HG03064 (cell line): ENCODE results near the gene CHRDL1.

Experiments used
- ATAC-seq: cut with Tn5 transposase; IDR thresholded peaks from one replicate; pipeline ENCODE4 v1.9.1; 2021; ENCODE audit warnings: low read depth; ENCODE audit not compliant: unreplicated experiment

The CHRDL1 gene

GRCh38 chrX:110745288-110745687 is 50.3 kb downstream of the CHRDL1 start:
- no peak for ATAC-seq

DNA sequence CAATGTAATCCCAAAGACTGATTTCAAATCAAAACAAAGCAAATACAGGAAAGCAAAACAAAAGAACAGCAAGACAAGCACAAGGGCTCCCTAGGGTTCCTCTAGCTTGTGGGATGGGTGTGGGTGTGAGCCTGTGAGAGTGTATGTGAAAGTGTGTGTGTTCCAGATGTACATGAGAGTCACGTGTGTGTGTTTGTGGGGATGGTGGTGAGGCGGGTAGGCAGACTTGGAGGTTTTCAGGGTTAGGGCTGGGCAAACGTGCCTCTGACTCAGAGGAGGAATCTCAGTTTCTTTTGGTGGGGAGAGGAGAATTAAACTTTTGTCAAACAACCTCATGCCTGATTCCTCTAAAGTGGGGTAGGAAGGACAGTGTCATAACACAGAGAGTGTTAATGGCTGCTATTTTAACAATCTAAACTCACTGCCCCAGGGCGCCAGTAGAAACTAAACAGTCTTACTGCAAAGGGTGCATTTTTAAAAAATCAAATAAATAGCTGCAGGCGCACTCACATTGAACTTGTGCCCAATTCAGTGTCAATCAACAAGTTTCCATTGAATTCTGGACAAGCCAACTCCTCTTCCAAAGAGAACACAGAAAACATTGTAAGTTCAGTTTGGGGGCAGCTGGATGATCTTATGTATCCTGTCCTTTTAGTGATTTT is 51.8 kb downstream of the CHRDL1 start:
- ATAC-seq = no peak

DNA sequence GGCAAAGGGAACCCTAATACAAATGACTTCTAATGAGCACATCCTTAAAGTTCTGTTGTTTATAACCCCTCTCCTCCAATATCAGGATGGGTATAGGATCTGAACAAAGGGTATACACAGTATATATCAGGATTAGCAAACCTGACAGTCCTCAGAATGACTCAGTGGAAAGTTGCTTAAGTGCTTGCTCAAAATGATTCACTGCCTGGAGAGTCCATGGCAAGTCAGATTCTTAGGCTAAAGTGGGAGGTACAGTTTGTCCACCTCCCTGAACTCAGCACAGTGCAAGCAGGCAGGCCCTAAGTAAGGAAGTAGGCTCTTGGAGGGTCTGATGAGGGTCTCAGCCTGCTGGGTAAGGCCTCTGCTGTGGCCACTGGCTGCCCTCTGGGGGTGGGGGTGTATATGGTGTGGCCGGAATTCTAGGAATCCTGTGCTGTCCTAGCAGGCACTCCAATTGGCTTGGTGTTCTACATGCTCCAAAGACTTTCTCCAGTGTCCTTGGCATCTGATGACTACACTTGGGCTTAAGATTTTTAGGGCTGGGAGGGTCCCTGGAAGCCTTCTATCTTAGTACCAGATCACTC is 54.3 kb downstream of the CHRDL1 start:
- no peak for ATAC-seq

DNA sequence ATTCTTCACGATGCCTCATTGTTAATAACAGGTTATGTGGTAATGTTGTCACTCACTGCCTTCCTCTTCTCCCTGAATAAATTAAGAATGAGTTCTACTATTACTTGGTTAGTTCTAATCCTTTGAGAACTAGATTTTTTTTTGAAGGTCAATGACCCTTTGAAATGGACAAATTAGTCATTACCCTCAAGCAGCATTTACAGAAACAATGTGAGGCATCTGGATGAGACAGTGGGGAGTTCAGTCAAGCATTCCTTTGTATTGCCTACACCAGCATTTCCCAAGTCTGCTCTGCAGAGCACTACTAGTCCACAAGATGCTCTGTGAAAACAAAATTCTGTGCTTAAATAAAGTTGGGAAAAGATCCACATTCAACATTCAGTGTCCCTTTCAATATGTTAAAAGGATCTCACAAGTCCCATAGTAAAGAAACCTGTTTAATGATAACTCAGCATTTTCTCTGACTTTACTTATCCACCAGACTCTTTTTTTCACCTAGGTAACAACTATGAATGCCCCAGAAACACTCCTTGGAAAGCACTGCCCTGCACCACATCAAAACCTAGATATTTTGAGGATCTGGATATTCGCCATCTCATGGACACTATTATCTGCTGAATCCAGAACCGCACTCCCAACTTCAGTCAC is 60.6 kb downstream of the CHRDL1 start:
- no peak for ATAC-seq

- no peak for ATAC-seq
These were observed 61.3 kb downstream of the CHRDL1 start for GRCh38 chrX:110734271-110734670.

- no peak for ATAC-seq
These were observed 62.5 kb downstream of the CHRDL1 start for GRCh38 chrX:110733166-110733565.

DNA sequence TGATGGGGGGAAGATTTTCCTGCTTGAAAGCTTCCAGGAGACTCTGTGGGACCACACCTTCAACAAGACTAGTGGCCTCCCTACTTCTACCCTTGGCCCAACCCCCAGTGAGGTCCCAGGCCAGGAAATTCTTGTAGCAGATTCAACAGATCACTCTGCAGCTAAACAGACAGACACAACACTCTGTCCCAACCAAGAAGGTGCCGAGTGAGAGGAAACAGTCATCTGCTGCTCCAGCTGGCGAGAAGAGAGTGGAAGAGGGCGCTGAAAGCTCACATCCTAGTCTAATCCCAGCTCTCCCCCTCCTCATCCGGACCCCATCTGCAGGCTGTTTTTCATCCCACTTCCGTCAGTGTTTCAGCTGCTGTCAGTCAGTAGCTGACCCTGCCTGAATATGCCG is 63.4 kb downstream of the CHRDL1 start:
- no peak for ATAC-seq

DNA sequence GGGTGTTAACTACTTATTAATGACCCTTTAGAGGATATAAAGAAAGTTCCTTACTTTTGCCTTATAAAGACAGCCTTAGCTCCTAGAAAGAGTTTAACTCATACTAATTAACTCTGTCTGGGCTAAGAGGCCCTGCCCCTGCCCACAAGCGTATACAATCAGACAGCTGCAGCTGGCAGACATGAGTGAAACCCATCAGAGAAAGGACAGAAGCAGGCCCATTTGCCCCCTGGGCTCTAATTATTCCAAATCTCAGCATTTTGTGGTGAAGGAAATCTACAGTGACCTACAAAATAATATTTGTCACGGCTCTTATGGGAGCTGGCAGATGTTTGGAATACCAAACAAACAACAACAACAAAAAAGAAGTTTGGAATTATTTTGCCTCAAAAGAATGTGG is 71.8 kb downstream of the CHRDL1 start:
- ATAC-seq = no peak

- no peak for ATAC-seq
These were observed 73.5 kb downstream of the CHRDL1 start for GRCh38 chrX:110722135-110722534.

GRCh38 chrX:110713666-110714065 is 82.0 kb downstream of the CHRDL1 start:
- no peak for ATAC-seq

DNA sequence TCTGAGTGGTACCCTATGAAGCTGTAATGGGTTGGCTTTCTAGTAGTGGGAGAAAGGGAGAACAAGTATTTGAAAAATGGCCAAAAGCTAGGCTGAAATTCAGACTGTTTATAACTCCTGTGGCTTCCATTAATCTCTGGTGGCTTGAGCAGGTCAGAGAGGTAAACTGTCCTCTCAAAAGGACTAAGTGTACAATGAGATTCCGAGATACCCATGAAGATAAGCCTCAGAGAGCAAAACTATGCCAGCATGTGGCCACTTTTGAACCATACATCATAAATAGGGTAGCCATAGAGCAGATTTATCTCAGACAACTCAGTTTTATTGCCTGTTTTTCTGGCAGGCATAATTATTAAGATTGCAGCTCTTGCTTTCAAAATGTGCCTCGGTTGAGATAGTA is 89.2 kb downstream of the CHRDL1 start:
- ATAC-seq = no peak

DNA sequence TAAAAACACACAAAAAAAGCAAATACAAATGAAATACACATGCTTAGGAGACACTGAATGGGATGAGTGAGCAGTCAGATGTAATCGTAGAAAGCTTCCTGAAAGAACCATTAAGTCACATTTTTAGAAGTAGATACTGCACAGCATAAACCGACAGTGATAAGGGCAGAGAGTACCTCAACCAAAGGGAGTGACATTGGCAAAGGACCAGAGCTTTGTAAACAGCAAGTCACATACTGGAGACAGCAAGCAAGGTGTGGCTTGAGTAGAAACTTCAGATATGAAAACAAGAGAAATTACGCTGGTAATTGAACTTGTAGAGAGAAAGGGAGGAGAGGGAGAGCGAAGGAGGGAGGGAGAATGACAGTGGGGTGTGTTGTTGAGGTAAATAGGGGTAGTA is 92.0 kb downstream of the CHRDL1 start:
- ATAC-seq = no peak

DNA sequence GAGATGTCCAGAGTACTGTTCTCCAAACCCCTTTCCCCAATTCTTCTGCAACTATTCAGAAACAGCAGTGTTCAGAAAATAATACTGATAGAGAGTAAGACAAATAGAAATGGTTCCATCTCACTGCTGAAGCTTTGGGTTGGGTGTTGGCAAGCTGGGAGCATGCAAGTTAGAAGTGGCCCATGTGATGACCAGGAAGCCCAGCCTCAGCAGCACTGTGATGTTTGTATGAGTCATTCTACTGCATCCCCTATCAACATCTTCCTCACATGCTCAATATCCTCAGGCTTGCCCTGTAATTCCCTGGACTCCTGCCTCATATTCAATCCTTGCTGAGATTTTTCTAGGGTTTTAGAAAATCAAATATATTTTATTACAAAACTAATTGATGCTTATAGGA is 96.5 kb downstream of the CHRDL1 start:
- ATAC-seq = peak; percentile 39

GRCh38 chrX:110698696-110699095 is 96.9 kb downstream of the CHRDL1 start:
- peak; percentile 71 for ATAC-seq

DNA sequence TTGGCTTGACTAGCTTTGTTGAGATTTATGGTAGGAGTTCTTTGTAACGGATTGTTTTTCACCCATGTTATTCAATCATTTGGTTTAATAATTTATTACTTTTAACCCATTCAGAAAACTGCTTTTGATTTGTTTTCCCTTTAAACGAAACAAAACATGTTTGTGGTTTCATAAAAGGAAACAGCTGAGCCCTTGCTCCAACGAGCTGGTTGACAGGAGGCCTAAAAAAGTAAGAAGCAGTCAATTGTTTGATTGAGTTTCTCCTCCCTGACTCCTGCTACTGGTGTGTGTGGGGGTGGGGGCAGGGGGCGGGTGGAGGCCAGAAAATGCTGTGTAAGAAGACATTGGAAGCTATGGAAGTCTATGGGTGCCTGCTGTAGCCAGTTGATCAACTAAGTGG is 102.8 kb downstream of the CHRDL1 start:
- ATAC-seq = no peak

GRCh38 chrX:110691446-110691845 is 104.2 kb downstream of the CHRDL1 start:
- no peak for ATAC-seq

DNA sequence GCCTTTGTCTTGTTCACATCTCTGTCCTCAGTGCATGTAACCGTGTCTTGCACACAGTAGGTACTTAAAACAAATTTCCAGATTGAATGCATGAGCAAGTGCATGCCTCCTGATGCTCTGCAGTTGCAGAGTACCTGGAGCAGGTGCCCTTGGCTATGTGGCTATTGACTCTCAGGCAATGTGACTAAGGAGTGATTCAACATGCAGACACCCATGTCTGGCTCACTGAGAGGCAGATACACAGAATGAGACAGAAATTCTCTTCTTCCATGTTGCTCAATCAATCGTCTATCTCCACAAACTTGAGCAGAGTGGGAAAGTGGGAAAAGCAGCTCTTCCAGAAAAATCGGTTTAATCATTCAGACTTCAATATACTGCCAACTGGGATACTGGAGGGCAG is 111.0 kb downstream of the CHRDL1 start:
- ATAC-seq = no peak

DNA sequence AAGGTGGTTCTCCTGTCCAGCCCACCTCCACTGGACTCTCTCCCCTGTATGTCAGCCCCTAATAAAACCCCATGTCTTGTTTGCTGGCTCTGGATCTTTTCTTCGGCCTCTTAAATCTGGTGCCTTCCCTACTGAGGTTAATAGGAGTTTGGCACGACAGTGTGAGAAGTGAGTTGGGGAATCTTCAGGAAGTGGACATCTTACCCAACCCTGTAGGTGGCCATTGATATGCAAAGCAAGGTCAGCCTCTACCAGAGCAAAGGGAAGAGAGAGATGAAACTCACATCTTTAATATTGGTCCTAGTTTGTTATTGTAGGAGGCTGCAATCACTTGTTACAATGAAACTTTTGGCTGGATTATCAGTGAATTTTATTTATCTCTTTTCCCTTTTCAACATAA is 111.7 kb downstream of the CHRDL1 start:
- ATAC-seq = no peak

DNA sequence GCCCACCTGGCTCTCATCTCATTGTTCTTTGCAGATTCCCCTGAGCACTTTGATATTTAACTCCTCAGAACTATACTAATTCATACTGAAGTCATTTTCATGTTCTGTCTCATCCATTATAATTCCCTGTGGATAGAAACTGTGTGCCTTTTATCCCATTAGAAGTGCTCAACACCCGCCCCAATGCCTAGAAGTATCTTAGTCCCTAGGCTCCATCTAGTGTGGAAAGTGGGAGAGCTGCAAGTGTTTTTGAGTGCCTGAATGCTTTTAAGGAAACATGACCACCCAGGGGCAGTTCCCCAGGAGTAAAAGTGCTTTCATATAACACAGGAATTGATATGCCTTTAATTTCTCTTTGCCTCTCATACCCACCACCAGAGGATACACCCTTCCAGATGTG is 117.0 kb downstream of the CHRDL1 start:
- no peak for ATAC-seq

GRCh38 chrX:110675886-110676285 is 119.7 kb downstream of the CHRDL1 start:
- ATAC-seq = no peak

DNA sequence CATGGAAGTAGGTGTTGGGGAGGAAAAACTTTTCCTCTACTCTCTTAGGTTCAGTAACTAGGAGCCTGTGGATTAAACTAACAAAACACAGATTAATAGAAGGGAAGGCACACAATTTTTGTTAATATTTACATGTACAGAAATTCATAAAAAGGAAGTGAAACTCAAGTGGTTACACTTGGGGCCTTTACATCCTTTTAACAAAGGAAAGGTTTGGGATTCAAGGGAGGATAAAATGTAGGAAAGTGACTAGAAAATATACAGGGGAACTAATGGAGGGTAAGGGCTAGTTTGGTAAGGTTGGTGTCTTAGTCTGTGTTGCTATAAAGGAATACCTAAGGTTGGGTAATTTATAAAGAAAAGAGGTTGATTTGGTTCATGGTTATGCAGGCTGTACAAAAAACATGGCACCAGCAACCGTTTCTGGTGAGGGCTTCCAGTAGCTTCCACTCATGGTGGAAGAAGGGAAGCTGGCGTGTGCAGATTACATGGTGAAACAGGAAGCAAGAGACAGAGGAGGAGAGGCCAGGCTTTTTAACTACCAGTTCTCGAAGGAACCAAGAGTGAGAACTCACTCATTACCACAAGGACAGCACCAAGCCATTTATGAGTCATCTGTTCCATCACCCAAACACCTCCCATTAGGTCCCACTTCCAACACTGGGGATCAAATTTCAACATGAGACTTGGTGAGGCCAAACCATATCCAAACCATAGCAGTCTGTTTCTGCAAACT is 124.4 kb downstream of the CHRDL1 start:
- peak; percentile 95 for ATAC-seq

DNA sequence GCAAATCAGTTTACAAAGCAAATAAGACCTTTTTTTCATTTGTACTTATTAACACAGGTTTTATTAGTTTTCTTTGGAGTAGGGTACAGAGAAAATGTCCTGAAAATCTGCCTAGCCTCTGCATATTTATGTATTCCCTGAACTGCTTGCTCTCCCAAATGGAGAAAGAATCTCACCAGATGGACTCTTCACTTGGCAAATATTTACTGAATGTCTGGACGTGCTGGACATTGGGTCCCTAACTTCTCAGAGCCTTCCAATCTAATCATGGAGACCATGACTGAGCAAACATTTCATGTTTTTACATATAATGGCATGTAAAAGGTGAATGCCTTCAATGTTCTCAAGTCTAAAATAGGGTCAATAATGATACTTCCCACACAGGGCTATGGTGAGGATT is 126.0 kb downstream of the CHRDL1 start:
- ATAC-seq = no peak
